ENCODE results near the gene AAK1. TPM values are rescaled to one million over a fixed set of nuclear protein-coding genes. Genes with fewer than 3 reads are reported as not detected.

AAK1 gene
- total RNA-seq, 1 experiment from 2014 or later = 30.6 TPM

GRCh38 chr2:69646714-69647113 is 3.2 kb upstream of the AAK1 start:
- no peak for DNase-seq
- no CpG with 5 or more reads among the region's 1 CpG for WGBS (ENCODE audit: extremely low coverage, insufficient read length, low lambda C conversion rate)
- Histone ChIP-seq H4K20me1 (ENCODE audit: control insufficient read depth, insufficient read depth, insufficient read length) (no peaks in the 10 kb centered on the region), H3K9ac (ENCODE audit: extremely low read depth, insufficient read length, low read length) (no peak overlapping the region), H2BK15ac (ENCODE audit: low read depth, low read length) (no peak overlapping the region), H3K27me3 (ENCODE audit: insufficient read depth, low read length) (no peaks in the 10 kb centered on the region), H3K23me2 (ENCODE audit: insufficient read length, low read depth, low read length, poor library complexity, severe bottlenecking) (peaks cover 17% of the 10 kb centered on the region), H3K4ac (ENCODE audit: low read depth, low read length) (no peak overlapping the region), H2AFZ (ENCODE audit: low read length) (no peak overlapping the region), H4K5ac (ENCODE audit: insufficient read length, low read depth, low read length) (no peak overlapping the region), H3K23ac (ENCODE audit: insufficient read length, low read depth, low read length) (no peak overlapping the region), H2BK12ac (ENCODE audit: insufficient read length, low read depth, low read length) (no peak overlapping the region), H3K14ac (ENCODE audit: insufficient read depth, low read length) (no peak overlapping the region), H2BK20ac (ENCODE audit: low read depth, low read length, poor library complexity, severe bottlenecking) (no peak overlapping the region), H2BK5ac (ENCODE audit: insufficient read length, low read length) (no peak overlapping the region), H4K91ac (ENCODE audit: insufficient read length, low read depth, low read length) (no peak overlapping the region), H3T11ph (ENCODE audit: low read length) (no peak overlapping the region), H2BK120ac (ENCODE audit: low read depth, low read length, poor library complexity, severe bottlenecking) (no peak overlapping the region), H3K4me1 (ENCODE audit: insufficient read depth, low read length) (peaks cover 2% of the 10 kb centered on the region; the same call in 1 of the 2 replicates), H3K79me1 (ENCODE audit: insufficient read depth, low read depth, low read length, poor library complexity, severe bottlenecking) (no peaks in the 10 kb centered on the region), H2AK5ac (ENCODE audit: insufficient read length, low read length) (no peak overlapping the region), H3K18ac (ENCODE audit: insufficient read length, low read depth, low read length) (no peak overlapping the region), H3K79me2 (ENCODE audit: insufficient read depth, low read length) (peaks cover 2% of the 10 kb centered on the region; the same call in 1 of the 2 replicates), H3K56ac (ENCODE audit: insufficient read length, low read depth, low read length) (no peak overlapping the region), H4K8ac (replicated peaks; ENCODE audit: insufficient read length, low read depth, low read length) (no peak overlapping the region), H3K4me2 (ENCODE audit: insufficient read depth, insufficient read length, low read length) (no peak overlapping the region), H3K27ac (ENCODE audit: insufficient read length, low read depth, low read length) (no peak overlapping the region), H3K9me3 (ENCODE audit: control insufficient read depth, low read depth, low read length) (no peaks in the 10 kb centered on the region)
- H3K36me3 Mint-ChIP-seq (ENCODE audit: insufficient read depth in 1 of 3, low read depth in 3 of 3) = peaks cover 0 to 4% (median 0%) of the 10 kb centered on the region in 3 experiments; a peak in 3 of 7 replicates
- H3K27me3 Mint-ChIP-seq (ENCODE audit: low read depth) = peaks cover 11% of the 10 kb centered on the region
- peaks cover 2 to 3% of the 10 kb centered on the region in 2 experiments; a peak in 2 of 5 replicates for H3K9me3 Mint-ChIP-seq
- TF ChIP-seq, protein P1, sequence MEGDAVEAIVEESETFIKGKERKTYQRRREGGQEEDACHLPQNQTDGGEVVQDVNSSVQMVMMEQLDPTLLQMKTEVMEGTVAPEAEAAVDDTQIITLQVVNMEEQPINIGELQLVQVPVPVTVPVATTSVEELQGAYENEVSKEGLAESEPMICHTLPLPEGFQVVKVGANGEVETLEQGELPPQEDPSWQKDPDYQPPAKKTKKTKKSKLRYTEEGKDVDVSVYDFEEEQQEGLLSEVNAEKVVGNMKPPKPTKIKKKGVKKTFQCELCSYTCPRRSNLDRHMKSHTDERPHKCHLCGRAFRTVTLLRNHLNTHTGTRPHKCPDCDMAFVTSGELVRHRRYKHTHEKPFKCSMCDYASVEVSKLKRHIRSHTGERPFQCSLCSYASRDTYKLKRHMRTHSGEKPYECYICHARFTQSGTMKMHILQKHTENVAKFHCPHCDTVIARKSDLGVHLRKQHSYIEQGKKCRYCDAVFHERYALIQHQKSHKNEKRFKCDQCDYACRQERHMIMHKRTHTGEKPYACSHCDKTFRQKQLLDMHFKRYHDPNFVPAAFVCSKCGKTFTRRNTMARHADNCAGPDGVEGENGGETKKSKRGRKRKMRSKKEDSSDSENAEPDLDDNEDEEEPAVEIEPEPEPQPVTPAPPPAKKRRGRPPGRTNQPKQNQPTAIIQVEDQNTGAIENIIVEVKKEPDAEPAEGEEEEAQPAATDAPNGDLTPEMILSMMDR (conservative IDR thresholded peaks at IDR 0.05) = no peak
- H3K4me3 Mint-ChIP-seq = no peak overlapping the region
- no peak overlapping the region for H3K27ac Mint-ChIP-seq
- H3K4me1 Mint-ChIP-seq = peaks cover 27% of the 10 kb centered on the region in 2 experiments
